ENCODE data around the gene ROR2. TPM values are rescaled to one million over a fixed set of nuclear protein-coding genes. Genes with fewer than 3 reads are reported as not detected.

Gene ROR2
- total RNA-seq, 1 experiment from 2014 or later = not detected

GRCh38 chr9:91646702-91647101 lies 303.3 kb downstream of the ROR2 start:
- no TSS peak for BruUV-seq (replicated peaks)

GRCh38 chr9:91644433-91644832 lies 305.6 kb downstream of the ROR2 start:
- CTCF ChIA-PET = no interaction called here
- Mint-ChIP-seq H3K9me3 (ENCODE audit: low read depth, unreplicated experiment) (peaks cover 7% of the 10 kb centered on the region), H3K36me3 (ENCODE audit: insufficient read depth, unreplicated experiment) (no peaks in the 10 kb centered on the region), H3K4me3 (ENCODE audit: low read depth, unreplicated experiment) (no peak overlapping the region), H3K27me3 (ENCODE audit: unreplicated experiment) (peaks cover 37% of the 10 kb centered on the region), H3K4me1 (ENCODE audit: low read depth, unreplicated experiment) (no peaks in the 10 kb centered on the region), H3K27ac (ENCODE audit: unreplicated experiment) (no peak overlapping the region)
- no peak for TF ChIP-seq CTCF (IDR thresholded peaks at IDR 0.05; ENCODE audit: unreplicated experiment)
- no TSS peak for BruUV-seq (replicated peaks)
- no peak for DNase-seq
- intact Hi-C loops (cut with micrococcal nuclease; ENCODE audit: unreplicated experiment) = no loop called here

More at GRCh38 chr9:91646702-91647101, 303.3 kb downstream of the ROR2 start:
- CTCF ChIA-PET = no interaction called here
- Mint-ChIP-seq H3K4me1 (ENCODE audit: low read depth, unreplicated experiment) (no peaks in the 10 kb centered on the region), H3K9me3 (ENCODE audit: low read depth, unreplicated experiment) (peaks cover 2% of the 10 kb centered on the region), H3K27me3 (ENCODE audit: unreplicated experiment) (peaks cover 40% of the 10 kb centered on the region), H3K4me3 (ENCODE audit: low read depth, unreplicated experiment) (no peak overlapping the region), H3K36me3 (ENCODE audit: insufficient read depth, unreplicated experiment) (no peaks in the 10 kb centered on the region), H3K27ac (ENCODE audit: unreplicated experiment) (no peak overlapping the region)
- intact Hi-C loops (cut with micrococcal nuclease; ENCODE audit: unreplicated experiment) = no loop called here
- no peak for TF ChIP-seq CTCF (IDR thresholded peaks at IDR 0.05; ENCODE audit: unreplicated experiment)
- no peak for DNase-seq

GRCh38 chr9:91643481-91644077 lies 306.4 kb downstream of the ROR2 start:
- CTCF ChIA-PET = no interaction called here
- intact Hi-C loops (cut with micrococcal nuclease; ENCODE audit: unreplicated experiment) = no loop called here
- no peak for TF ChIP-seq CTCF (IDR thresholded peaks at IDR 0.05; ENCODE audit: unreplicated experiment)
- H3K36me3 Mint-ChIP-seq (ENCODE audit: insufficient read depth, unreplicated experiment) = no peaks in the 10 kb centered on the region
- BruUV-seq (replicated peaks) = no TSS peak
- H3K27me3 Mint-ChIP-seq (ENCODE audit: unreplicated experiment) = peaks cover 31% of the 10 kb centered on the region
- peaks cover 7% of the 10 kb centered on the region for H3K9me3 Mint-ChIP-seq (ENCODE audit: low read depth, unreplicated experiment)
- no peak for DNase-seq
- no peaks in the 10 kb centered on the region for H3K4me1 Mint-ChIP-seq (ENCODE audit: low read depth, unreplicated experiment)
- H3K27ac Mint-ChIP-seq (ENCODE audit: unreplicated experiment) = no peak overlapping the region
- no peak overlapping the region for H3K4me3 Mint-ChIP-seq (ENCODE audit: low read depth, unreplicated experiment)

GRCh38 chr9:91642771-91643170 lies 307.3 kb downstream of the ROR2 start:
- no peak for TF ChIP-seq CTCF (IDR thresholded peaks at IDR 0.05; ENCODE audit: unreplicated experiment)
- Mint-ChIP-seq H3K4me3 (ENCODE audit: low read depth, unreplicated experiment) (no peak overlapping the region), H3K9me3 (ENCODE audit: low read depth, unreplicated experiment) (peaks cover 7% of the 10 kb centered on the region), H3K36me3 (ENCODE audit: insufficient read depth, unreplicated experiment) (no peaks in the 10 kb centered on the region), H3K27me3 (ENCODE audit: unreplicated experiment) (peaks cover 36% of the 10 kb centered on the region), H3K4me1 (ENCODE audit: low read depth, unreplicated experiment) (no peaks in the 10 kb centered on the region), H3K27ac (ENCODE audit: unreplicated experiment) (no peak overlapping the region)
- CTCF ChIA-PET = no interaction called here
- intact Hi-C loops (cut with micrococcal nuclease; ENCODE audit: unreplicated experiment) = no loop called here
- no TSS peak for BruUV-seq (replicated peaks)
- DNase-seq = no peak
